Measurements from ENCODE around the gene TAS1R2.
A peak's percentile ranks its signal among the peaks of the same experiment; 100 is the strongest.
"Not testable (repeated sequence)": the region's sequence is repeated elsewhere in the genome, so short reads cannot be mapped to it uniquely, and the experiment has no call there.

The TAS1R2 gene

DNA sequence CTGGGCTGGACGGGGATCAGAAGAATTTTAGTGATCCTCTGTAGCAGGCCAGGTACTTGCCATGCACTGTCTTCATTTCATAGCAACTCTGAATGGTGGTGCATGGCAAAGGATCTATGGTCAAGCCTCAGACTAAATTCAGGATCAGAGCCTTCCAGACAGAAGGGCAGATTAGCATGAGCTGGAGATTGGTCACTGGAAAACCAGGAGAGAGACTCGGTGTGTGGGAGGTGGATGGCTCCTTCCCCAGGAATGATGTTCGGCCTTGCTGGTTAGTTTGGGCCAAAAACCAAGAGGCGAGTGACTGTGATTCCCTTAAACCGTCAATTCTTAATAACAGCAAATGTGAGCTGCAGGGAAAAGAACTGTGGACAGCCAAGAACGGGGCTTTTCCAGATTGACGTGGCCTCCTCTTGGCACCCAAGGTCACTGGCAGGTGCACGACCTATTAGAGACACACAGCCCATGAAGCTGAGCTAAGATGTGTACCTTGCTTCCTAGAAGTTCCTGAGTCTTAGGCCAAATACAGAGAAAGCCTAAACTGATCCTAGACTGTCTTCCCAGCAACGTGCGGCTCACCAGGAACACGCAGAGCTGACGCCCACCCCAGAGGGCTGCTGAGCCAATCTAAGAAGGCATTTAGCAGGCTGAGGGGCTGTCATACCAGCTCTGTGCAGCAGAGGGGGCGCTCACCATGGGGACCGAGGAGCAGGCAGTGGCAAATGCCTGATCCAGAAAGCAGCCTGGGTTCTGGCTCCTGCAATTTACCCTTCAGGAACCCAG lies 24.4 kb upstream of the TAS1R2 start:
- peak; percentile 72 to 87 (median 81) for DNase-seq

GRCh38 chr1:18883079-18883478 lies 23.6 kb upstream of the TAS1R2 start:
- no peak for DNase-seq

- no peak for DNase-seq
These were observed 23.0 kb upstream of the TAS1R2 start for GRCh38 chr1:18882486-18882885.

DNA sequence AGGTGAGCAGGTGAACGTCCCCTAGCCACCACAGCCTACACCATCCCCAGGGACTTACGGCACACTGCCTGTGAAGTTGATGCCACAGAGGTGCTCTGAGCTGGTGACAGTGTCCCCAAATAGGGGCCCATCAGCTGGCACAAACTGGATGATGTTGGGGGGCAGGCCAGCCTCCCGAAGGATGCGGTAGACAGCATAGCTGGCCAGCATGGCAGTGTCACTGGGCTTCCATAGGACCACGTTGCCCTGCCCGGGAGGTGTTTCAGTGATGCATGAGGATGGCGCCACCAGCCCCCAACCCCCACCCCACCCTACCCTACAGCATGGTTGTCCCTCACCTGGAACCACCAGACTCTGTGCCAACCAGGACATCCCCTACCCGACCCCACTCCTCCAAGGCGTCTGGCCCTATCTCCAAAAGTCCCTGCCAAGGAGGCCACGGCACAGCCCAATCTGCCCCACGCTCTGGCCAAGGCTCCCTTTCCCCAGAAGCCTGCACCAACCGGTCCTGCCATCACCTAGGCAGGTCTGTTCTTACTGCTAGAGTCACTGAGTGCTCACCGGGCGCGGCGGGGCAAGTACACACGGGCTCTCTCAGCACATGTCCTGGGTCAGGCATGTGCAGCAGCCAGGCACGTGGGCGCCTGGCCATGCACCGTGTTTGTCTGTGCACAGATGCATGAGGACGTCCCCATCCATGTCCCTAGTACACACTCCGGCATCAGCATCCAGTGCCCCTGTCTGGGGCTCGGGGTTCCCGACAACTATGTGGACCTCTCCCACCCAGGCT lies 22.4 kb upstream of the TAS1R2 start:
- DNase-seq, result no peak

GRCh38 chr1:18881164-18881563 lies 21.7 kb upstream of the TAS1R2 start:
- DNase-seq, result no peak

DNA sequence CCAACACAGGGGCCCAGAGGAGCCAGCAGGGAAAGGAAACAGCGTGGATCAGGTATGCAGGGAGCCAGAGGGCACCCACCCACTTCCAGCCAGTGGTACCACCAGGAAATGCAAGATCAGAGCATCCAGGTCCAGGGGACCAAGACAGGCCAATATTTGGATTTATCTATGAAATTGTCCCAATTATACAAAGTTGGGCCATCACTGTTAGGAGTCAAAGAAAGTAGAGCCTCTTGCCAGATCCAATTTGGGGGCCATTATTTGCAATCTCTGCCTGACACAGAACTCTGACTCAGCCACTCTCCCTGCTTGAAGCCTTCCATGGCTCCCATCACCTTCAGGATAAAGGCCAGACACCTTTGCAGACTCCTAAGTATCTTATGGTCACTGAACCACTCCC lies 21.1 kb upstream of the TAS1R2 start:
- no peak for DNase-seq

DNA sequence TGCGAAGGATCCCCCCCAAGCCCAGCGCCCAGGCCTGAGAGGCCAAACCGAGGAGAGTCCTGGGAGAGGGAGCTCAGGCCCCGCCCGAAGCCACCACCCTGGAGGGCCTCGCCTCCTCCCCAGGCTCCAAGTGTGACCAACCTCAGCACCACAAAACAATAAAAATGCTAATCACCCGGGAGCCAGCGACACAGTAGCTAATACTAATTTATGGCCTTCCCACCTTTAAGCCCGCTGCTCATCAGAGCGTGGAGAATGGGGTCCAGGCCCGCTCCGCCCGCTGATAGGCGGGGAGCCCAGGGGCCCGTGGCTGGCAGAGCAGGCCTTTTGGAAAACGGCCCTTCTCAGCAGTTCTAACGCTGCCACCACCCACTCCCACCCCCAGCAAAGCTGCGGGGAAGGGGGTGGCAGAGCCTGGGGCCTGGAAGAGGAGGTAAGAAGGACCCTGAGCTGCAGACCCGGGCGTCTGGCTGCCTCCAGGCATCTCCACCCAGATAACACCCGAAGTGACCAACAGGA lies 20.4 kb upstream of the TAS1R2 start:
- no peak for DNase-seq

DNA sequence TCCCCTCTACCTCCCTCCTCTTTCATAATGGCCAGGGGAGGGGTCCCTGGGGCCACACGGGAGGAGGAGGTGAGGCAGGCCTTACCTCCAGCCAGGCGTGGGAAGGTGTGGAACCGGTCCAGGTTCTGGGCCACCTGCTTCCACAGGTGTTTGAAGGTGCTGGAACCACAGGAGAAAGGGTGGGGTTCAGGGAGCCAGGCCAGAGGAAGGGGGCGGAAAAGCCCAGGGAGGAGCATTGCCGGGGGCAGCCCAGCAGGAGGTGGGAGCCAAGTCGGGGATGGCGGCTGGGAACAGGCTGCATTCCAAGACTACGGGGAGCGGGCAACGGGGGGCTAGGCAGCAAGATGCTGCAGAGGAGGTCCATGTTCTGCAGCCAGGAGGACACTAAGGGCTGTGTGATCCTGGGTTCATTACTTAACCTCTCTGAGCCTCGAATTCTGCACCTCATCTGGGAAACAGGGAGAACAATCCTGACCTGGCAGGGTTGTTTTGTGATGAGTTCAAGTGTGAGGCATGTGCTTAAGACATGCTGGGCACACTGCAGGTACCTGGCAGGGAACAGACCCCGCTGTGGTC lies 19.8 kb upstream of the TAS1R2 start:
- no peak for DNase-seq

- no peak for DNase-seq
These were observed 19.2 kb upstream of the TAS1R2 start for GRCh38 chr1:18878538-18879214.

- DNase-seq, result no peak
These were observed 17.8 kb upstream of the TAS1R2 start for GRCh38 chr1:18877282-18877681.

GRCh38 chr1:18876210-18876609 lies 16.8 kb upstream of the TAS1R2 start:
- no peak for DNase-seq

- DNase-seq, result no peak
These were observed 16.3 kb upstream of the TAS1R2 start for GRCh38 chr1:18875796-18876128.

- peak; percentile 69 to 85 (median 76) for DNase-seq
These were observed 15.8 kb upstream of the TAS1R2 start for GRCh38 chr1:18875107-18875795.

DNA sequence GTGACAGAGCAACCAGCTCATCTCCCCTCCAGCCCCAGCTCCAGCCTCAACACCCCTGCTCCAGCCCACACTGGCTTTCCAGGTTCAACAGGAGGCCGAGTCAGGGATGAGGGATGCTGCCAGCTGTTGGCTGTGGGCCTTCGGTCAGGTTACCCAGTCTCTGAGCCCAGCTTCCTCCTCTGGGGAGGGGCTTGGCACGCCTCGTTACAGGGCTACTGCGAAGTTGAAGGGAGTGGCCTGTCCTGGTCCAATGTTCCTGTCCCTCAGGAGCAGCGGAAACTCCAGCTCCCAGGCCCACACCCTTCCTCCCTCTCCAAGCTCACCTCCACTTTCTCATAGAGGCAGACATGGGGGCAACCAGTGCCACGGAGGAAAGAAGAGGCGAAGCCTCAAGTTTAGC lies 15.1 kb upstream of the TAS1R2 start:
- no peak for DNase-seq

GRCh38 chr1:18874036-18874435 lies 14.6 kb upstream of the TAS1R2 start:
- DNase-seq, result no peak

GRCh38 chr1:18872071-18872611 lies 12.7 kb upstream of the TAS1R2 start:
- no peak for DNase-seq

DNA sequence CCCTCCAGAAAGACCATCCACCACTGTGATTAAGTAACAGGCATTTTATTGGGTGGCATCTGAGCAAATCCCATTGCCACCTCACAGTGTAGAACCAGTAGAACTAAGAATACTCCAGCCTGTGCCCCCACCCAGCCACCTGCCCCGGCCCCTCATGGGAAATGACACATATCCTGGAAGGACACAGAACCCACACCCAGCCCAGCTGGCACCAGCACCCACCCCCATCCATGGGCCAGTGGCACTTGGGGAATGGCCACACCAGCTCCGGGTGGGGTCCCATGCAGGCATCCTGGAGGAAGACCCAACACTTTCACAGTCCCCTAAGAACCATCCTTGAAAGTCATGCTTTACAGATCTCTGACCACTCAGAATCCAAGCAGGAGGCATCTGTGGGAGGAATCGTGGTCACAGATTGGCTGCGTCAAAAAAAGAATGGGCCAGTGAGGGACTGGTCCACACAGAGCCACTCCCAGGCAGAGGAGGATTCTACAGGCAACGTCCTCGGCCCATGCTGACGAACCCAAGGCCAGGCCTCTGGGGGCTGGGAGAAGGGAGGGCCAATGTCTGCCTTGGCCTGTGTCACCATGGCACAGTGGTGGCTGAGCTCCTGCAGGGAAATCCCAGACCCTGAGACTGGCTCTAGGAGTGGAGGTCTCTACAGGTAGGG lies 12.1 kb upstream of the TAS1R2 start:
- no peak for DNase-seq

GRCh38 chr1:18870957-18871356 lies 11.5 kb upstream of the TAS1R2 start:
- DNase-seq, result peak; percentile 41 to 69 (median 46)

- DNase-seq, result not testable (repeated sequence)
These were observed 11.1 kb upstream of the TAS1R2 start for GRCh38 chr1:18870595-18870865.

- DNase-seq, result no peak
These were observed 10.6 kb upstream of the TAS1R2 start for GRCh38 chr1:18869847-18870594.

All from suppressor macrophage (primary cell).